Prostate gland (tissue), 2 donors: ENCODE data around the gene SLC16A10. TPM values are rescaled to one million over a fixed set of nuclear protein-coding genes. Genes with fewer than 3 reads are reported as not detected.
"Not testable (repeated sequence)": the region's sequence is repeated elsewhere in the genome, so short reads cannot be mapped to it uniquely, and the experiment has no call there.

Experiments used
- DNase-seq: peaks from one replicate; pipeline ENCODE4 v3.0.0-alpha.2; 2019; ENCODE audit warnings: low spot score
- H3K27ac ChIP-seq, 2 donors: fragments of 200-600 bp; sonication (generic); 2 replicates each; pipeline ENCODE4 v1.5.1; 2017 to 2019
- H3K27me3 ChIP-seq: fragments of 200-600 bp; sonication (generic); replicated peaks from 2 replicates; pipeline ENCODE4 v1.5.1; 2019; ENCODE audit not compliant: insufficient read depth
- H3K36me3 ChIP-seq, 2 donors: fragments of 200-600 bp; sonication (generic); 1 replicate in 1 of 2; 2 replicates in 1 of 2; pipeline versions ENCODE4 v1.5.1 to v1.8.1; 2017 to 2019
- H3K4me1 ChIP-seq: fragments of 200-600 bp; sonication (generic); replicated peaks from 2 replicates; pipeline ENCODE4 v1.5.1; 2019
- H3K4me3 ChIP-seq, 2 donors: fragments of 200-600 bp; sonication (generic); 2 replicates each; pipeline ENCODE4 v1.5.1; 2017 to 2019
- H3K9me3 ChIP-seq: fragments of 200-600 bp; sonication (generic); 2 replicates; pipeline ENCODE4 v1.5.1; 2017
- CTCF ChIP-seq, 4 experiments: fragments of 200-600 bp in 2 of 4; fragments of 450-650 bp in 2 of 4; sonication (generic) in 2 of 4; IDR thresholded peaks; 1 replicate in 3 of 4; 2 replicates in 1 of 4; pipeline ENCODE4 v1.5.1; 2016 to 2019; ENCODE audit warnings: antibody characterized with exemption in 4 of 4, mild to moderate bottlenecking in 2 of 4, moderate library complexity in 2 of 4
- POLR2A ChIP-seq: fragments of 450-650 bp; IDR thresholded peaks from one replicate; pipeline ENCODE4 v1.6.1; 2016; ENCODE audit warnings: antibody characterized with exemption, mild to moderate bottlenecking
- POLR2AphosphoS5 ChIP-seq: sonication (generic); formaldehyde crosslinking; IDR thresholded peaks from one replicate; pipeline ENCODE4 v1.6.1; 2017; ENCODE audit warnings: antibody characterized with exemption
- WGBS: methylation state at CpG from one replicate; pipeline ENCODE4 v1.1.5; 2018; 5-methylcytosine and 5-hydroxymethylcytosine counted together
- intact Hi-C: fragments of 100-400 bp; cut with DNase I; formaldehyde crosslinking; loops from one replicate; pipeline ENCODE4 v1.14.2; 2022
- total RNA-seq, 2 donors: library from RNA; depleted of rRNA; stranded (reverse); fragments of >200 nt; gene quantifications; one replicate each; pipeline ENCODE4 v1.1.0, GENCODE V29; 2016

The SLC16A10 gene
- total RNA-seq, 2 donors from 2014 or later, result 11.5 to 12.5 TPM

GRCh38 chr6:111087871-111088667 lies 766 bp downstream of the SLC16A10 start:
- no peak for TF ChIP-seq POLR2AphosphoS5
- TF ChIP-seq POLR2A, result no peak
- no peak for TF ChIP-seq CTCF (IDR thresholded peaks at IDR 0.05)
- Histone ChIP-seq H3K4me3 (peak overlapping the region; percentile 47 to 59), H3K4me1 (no peaks in the 10 kb centered on the region), H3K36me3 (no peaks in the 10 kb centered on the region), H3K27ac (peak overlapping the region in 1 of 2 donors; percentile 19), H3K27me3 (no peaks in the 10 kb centered on the region), H3K9me3 (no peaks in the 10 kb centered on the region)
- WGBS, result 2% methylated on average over 27 of the region's 54 CpGs
- intact Hi-C loops, result no loop called here
- DNase-seq, result no peak

- WGBS, result 43% methylated on average over 5 of the region's 5 CpGs
- no peak for DNase-seq
- Histone ChIP-seq H3K36me3 (no peaks in the 10 kb centered on the region), H3K4me1 (no peaks in the 10 kb centered on the region), H3K27ac (no peak overlapping the region), H3K27me3 (no peaks in the 10 kb centered on the region), H3K9me3 (no peaks in the 10 kb centered on the region), H3K4me3 (peak overlapping the region; percentile 47 to 59)
- intact Hi-C loops, result no loop called here
- TF ChIP-seq POLR2AphosphoS5, result no peak
- TF ChIP-seq CTCF (IDR thresholded peaks at IDR 0.05), result no peak
- no peak for TF ChIP-seq POLR2A
Measured at GRCh38 chr6:111088668-111089003, 1.3 kb downstream of the SLC16A10 start.

DNA sequence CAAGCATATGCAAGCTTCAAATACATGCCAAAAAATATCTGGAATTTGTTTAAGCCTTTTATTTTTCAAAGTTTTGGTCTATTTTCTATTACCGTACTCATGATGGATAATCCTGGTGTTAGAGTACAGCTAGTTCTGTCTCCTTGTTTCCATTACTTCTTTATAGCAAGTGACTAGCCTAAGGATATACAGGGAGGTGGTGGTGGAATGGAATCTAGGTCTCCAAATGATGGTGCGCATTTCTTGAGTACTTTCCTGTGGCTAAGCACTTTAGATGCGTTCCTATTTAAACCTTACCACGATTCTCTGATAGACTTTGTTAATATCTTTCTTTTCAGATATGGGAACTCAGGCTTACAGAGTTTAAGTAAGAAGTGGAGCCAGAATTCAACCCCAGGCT lies 3.5 kb downstream of the SLC16A10 start:
- 86% methylated on average over 4 of the region's 4 CpGs for WGBS
- Histone ChIP-seq H3K9me3 (no peaks in the 10 kb centered on the region), H3K4me1 (no peaks in the 10 kb centered on the region), H3K4me3 (no peak overlapping the region), H3K36me3 (no peaks in the 10 kb centered on the region), H3K27ac (no peak overlapping the region), H3K27me3 (no peaks in the 10 kb centered on the region)
- TF ChIP-seq POLR2A (no peak), CTCF (IDR thresholded peaks at IDR 0.05) (no peak), POLR2AphosphoS5 (no peak)
- intact Hi-C loops, result no loop called here
- DNase-seq, result no peak

- no peaks in the 10 kb centered on the region for H3K27me3 ChIP-seq
- no peaks in the 10 kb centered on the region for H3K9me3 ChIP-seq
- intact Hi-C loops, result no loop called here
- no peak for TF ChIP-seq POLR2AphosphoS5
- no peak for TF ChIP-seq CTCF (IDR thresholded peaks at IDR 0.05)
- TF ChIP-seq POLR2A, result no peak
- WGBS, result 80% methylated on average over 3 of the region's 3 CpGs
- no peaks in the 10 kb centered on the region for H3K36me3 ChIP-seq
- H3K4me1 ChIP-seq, result no peaks in the 10 kb centered on the region
- no peak overlapping the region for H3K27ac ChIP-seq
- no peak for DNase-seq
- H3K4me3 ChIP-seq, result no peak overlapping the region
Measured at GRCh38 chr6:111091987-111092386, 4.7 kb downstream of the SLC16A10 start.

DNA sequence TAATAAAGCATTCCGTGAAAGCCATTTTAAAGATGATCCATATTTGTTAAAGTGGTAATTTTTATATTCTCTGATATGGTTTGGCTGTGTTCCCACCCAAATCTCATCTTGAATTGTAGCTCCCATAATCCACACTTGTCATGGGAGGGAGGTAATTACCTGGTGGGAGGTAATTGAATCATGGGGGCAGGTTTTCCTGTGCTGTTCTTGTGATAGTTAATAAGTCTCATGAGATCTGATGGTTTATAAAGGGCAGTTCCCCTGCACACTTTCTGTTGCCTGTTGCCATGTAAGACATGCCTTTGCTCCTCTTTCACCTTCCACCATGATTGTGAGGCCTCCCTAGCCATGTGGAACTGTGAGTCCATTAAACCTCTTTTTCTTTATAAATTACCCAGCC lies 8.2 kb downstream of the SLC16A10 start:
- H3K27ac ChIP-seq, intact Hi-C loops: not testable (repeated sequence)
- 100% methylated on average over 1 of the region's 1 CpG for WGBS

More for the DNA sequence above, 8.2 kb downstream of the SLC16A10 start:
- not testable (repeated sequence) for H3K36me3 ChIP-seq, H3K9me3 ChIP-seq, H3K4me3 ChIP-seq, H3K27me3 ChIP-seq, DNase-seq, H3K4me1 ChIP-seq
